SK-N-SH treated with all-trans-retinoic acid at 6 μM for 48 hours (cell line): ENCODE measurements around the gene SLAIN1.

ENCODE experiments used
- ATAC-seq: fragments of 200-7000 bp; cut with Tn5 transposase; 3 replicates; pipeline ENCODE4 v1.9.1; 2020; ENCODE audit warnings: mild to moderate bottlenecking, moderate library complexity
- ARNTL ChIP-seq: fragments of 450-650 bp; formaldehyde crosslinking; IDR thresholded peaks from 2 replicates; pipeline ENCODE4 v1.5.0; 2020; ENCODE audit warnings: low read depth, mild to moderate bottlenecking, moderate library complexity, borderline replicate concordance
- BACH2 ChIP-seq: fragments of 250-450 bp; sonication (Bioruptor Pico); IDR thresholded peaks from 2 replicates; pipeline ENCODE4 v1.9.0; 2021; ENCODE audit warnings: mild to moderate bottlenecking, borderline replicate concordance
- CREB5 ChIP-seq: fragments of 250-450 bp; sonication (Bioruptor Pico); IDR thresholded peaks from 2 replicates; pipeline ENCODE4 v1.5.1; 2020; ENCODE audit warnings: low read depth, mild to moderate bottlenecking, moderate library complexity
- CSDC2 ChIP-seq: fragments of 250-450 bp; sonication (Bioruptor Pico); IDR thresholded peaks from 2 replicates; pipeline ENCODE4 v1.5.0; 2020; ENCODE audit warnings: mild to moderate bottlenecking, moderate library complexity
- CSRNP3 ChIP-seq: fragments of 250-450 bp; sonication (Bioruptor Pico); IDR thresholded peaks from 2 replicates; pipeline ENCODE4 v1.5.1; 2021; ENCODE audit warnings: mild to moderate bottlenecking, moderate library complexity
- ESRRG ChIP-seq: fragments of 250-450 bp; sonication (Bioruptor Pico); IDR thresholded peaks from 2 replicates; pipeline ENCODE4 v1.6.1; 2021; ENCODE audit warnings: mild to moderate bottlenecking
- GLIS3 ChIP-seq: fragments of 250-450 bp; sonication (Bioruptor Pico); IDR thresholded peaks from 2 replicates; pipeline ENCODE4 v1.5.0; 2020; ENCODE audit warnings: mild to moderate bottlenecking, moderate library complexity
- ISL1 ChIP-seq: fragments of 250-450 bp; sonication (Bioruptor Pico); IDR thresholded peaks from 2 replicates; pipeline ENCODE4 v2.1.2; 2022; ENCODE audit warnings: mild to moderate bottlenecking, moderate library complexity
- OSR1 ChIP-seq: fragments of 250-450 bp; sonication (Bioruptor Pico); IDR thresholded peaks from 2 replicates; pipeline ENCODE4 v1.8.0; 2022; ENCODE audit warnings: moderate library complexity, mild to moderate bottlenecking, inconsistent platforms
- PATZ1 ChIP-seq: fragments of 250-450 bp; sonication (Bioruptor Pico); IDR thresholded peaks from 2 replicates; pipeline ENCODE4 v1.8.0; 2020; ENCODE audit warnings: mild to moderate bottlenecking, moderate library complexity, borderline replicate concordance
- POU6F1 ChIP-seq: fragments of 250-450 bp; sonication (Bioruptor Pico); IDR thresholded peaks from 2 replicates; pipeline ENCODE4 v1.8.0; 2021; ENCODE audit warnings: low read depth, mild to moderate bottlenecking, moderate library complexity, borderline replicate concordance
- RARB ChIP-seq: fragments of 250-450 bp; sonication (Bioruptor Pico); IDR thresholded peaks from 2 replicates; pipeline ENCODE4 v1.8.0; 2021; ENCODE audit warnings: mild to moderate bottlenecking, moderate library complexity
- SNAI2 ChIP-seq: fragments of 250-450 bp; sonication (Bioruptor Pico); IDR thresholded peaks from 2 replicates; pipeline ENCODE4 v1.5.0; 2020; ENCODE audit warnings: mild to moderate bottlenecking, moderate library complexity
- TCF4 ChIP-seq: fragments of 250-450 bp; sonication (Bioruptor Pico); IDR thresholded peaks from 2 replicates; pipeline ENCODE4 v1.8.0; 2021; ENCODE audit warnings: mild to moderate bottlenecking, moderate library complexity, borderline replicate concordance
- TOX ChIP-seq: fragments of 250-450 bp; sonication (Bioruptor Pico); IDR thresholded peaks from 2 replicates; pipeline ENCODE4 v1.8.0; 2021; ENCODE audit warnings: mild to moderate bottlenecking, moderate library complexity, borderline replicate concordance
- TSHZ2 ChIP-seq: fragments of 250-450 bp; sonication (Bioruptor Pico); IDR thresholded peaks from 2 replicates; pipeline ENCODE4 v1.5.0; 2020; ENCODE audit warnings: mild to moderate bottlenecking, moderate library complexity
- ZC3H10 ChIP-seq: fragments of 250-450 bp; sonication (Bioruptor Pico); IDR thresholded peaks from 2 replicates; pipeline ENCODE4 v1.5.1; 2021; ENCODE audit warnings: mild to moderate bottlenecking, moderate library complexity
- ZFP30 ChIP-seq: fragments of 450-650 bp; formaldehyde crosslinking; IDR thresholded peaks from 2 replicates; pipeline ENCODE4 v1.5.0; 2022; ENCODE audit warnings: mild to moderate bottlenecking, moderate library complexity
- ZNF70 ChIP-seq: fragments of 450-650 bp; formaldehyde crosslinking; IDR thresholded peaks from 2 replicates; pipeline ENCODE4 v1.5.0; 2020; ENCODE audit warnings: mild to moderate bottlenecking, moderate library complexity
- ZNF8 ChIP-seq: fragments of 450-650 bp; formaldehyde crosslinking; IDR thresholded peaks from 2 replicates; pipeline ENCODE4 v1.5.0; 2020; ENCODE audit warnings: mild to moderate bottlenecking, moderate library complexity

The SLAIN1 gene

GRCh38 chr13:77687799-77688198 is 9.7 kb upstream of the SLAIN1 start (continued):
- no peak for TF ChIP-seq ARNTL (CRISPR knock-in tag)
- TF ChIP-seq TOX, result no peak
- no peak for TF ChIP-seq POU6F1
- no peak for TF ChIP-seq TCF4 (CRISPR knock-in tag)

- TF ChIP-seq ISL1 (CRISPR knock-in tag) (no peak), ZNF8 (CRISPR knock-in tag) (no peak), POU6F1 (no peak), GLIS3 (CRISPR knock-in tag) (no peak)
- ATAC-seq, result no peak
Measured at GRCh38 chr13:77691871-77692270, 5.6 kb upstream of the SLAIN1 start.

- TF ChIP-seq RARB, result no peak
- no peak for TF ChIP-seq TCF4 (CRISPR knock-in tag)
- no peak for TF ChIP-seq PATZ1
- no peak for TF ChIP-seq OSR1 (CRISPR knock-in tag)
- no peak for TF ChIP-seq ZNF70 (CRISPR knock-in tag)
- TF ChIP-seq ZC3H10, result no peak
- TF ChIP-seq BACH2 (CRISPR knock-in tag), result no peak
- no peak for TF ChIP-seq ZFP30 (CRISPR knock-in tag)
- no peak for TF ChIP-seq TOX
- TF ChIP-seq ESRRG (CRISPR knock-in tag), result no peak
- TF ChIP-seq POU6F1, result no peak
- TF ChIP-seq ZNF8 (CRISPR knock-in tag), result no peak
- TF ChIP-seq CSRNP3 (CRISPR knock-in tag), result no peak
- no peak for TF ChIP-seq TSHZ2 (CRISPR knock-in tag)
- no peak for TF ChIP-seq CSDC2 (CRISPR knock-in tag)
- no peak for TF ChIP-seq ARNTL (CRISPR knock-in tag)
- no peak for TF ChIP-seq GLIS3 (CRISPR knock-in tag)
- no peak for TF ChIP-seq ISL1 (CRISPR knock-in tag)
- no peak for TF ChIP-seq SNAI2
- TF ChIP-seq CREB5 (CRISPR knock-in tag), result no peak
- no peak for ATAC-seq
Measured at GRCh38 chr13:77692746-77693448, 4.6 kb upstream of the SLAIN1 start.
